HFF-Myc (cell line): ENCODE measurements around the gene SERPINF2.
"Not testable (repeated sequence)": the region's sequence is repeated elsewhere in the genome, so short reads cannot be mapped to it uniquely, and the experiment has no call there.

ENCODE experiments used
- DNase-seq: peaks from one replicate; pipeline ENCODE4 v3.0.0-alpha.2; 2011; ENCODE audit warnings: low read depth; ENCODE audit errors: extremely low read depth
- H3K4me3 ChIP-seq: replicated peaks from 2 replicates; pipeline ENCODE4 v1.5.1; 2011; ENCODE audit warnings: low read depth, mild to moderate bottlenecking, control low read depth, low read length
- TF ChIP-seq, protein P1 (sequence below): IDR thresholded peaks from 2 replicates; pipeline ENCODE4 v1.5.1; 2012; ENCODE audit warnings: mild to moderate bottlenecking, low read depth, low read length, control low read depth; ENCODE audit errors: missing control alignments

The SERPINF2 gene

GRCh38 chr17:1765576-1765975, 22.9 kb downstream of the SERPINF2 start:
- TF ChIP-seq, protein P1, sequence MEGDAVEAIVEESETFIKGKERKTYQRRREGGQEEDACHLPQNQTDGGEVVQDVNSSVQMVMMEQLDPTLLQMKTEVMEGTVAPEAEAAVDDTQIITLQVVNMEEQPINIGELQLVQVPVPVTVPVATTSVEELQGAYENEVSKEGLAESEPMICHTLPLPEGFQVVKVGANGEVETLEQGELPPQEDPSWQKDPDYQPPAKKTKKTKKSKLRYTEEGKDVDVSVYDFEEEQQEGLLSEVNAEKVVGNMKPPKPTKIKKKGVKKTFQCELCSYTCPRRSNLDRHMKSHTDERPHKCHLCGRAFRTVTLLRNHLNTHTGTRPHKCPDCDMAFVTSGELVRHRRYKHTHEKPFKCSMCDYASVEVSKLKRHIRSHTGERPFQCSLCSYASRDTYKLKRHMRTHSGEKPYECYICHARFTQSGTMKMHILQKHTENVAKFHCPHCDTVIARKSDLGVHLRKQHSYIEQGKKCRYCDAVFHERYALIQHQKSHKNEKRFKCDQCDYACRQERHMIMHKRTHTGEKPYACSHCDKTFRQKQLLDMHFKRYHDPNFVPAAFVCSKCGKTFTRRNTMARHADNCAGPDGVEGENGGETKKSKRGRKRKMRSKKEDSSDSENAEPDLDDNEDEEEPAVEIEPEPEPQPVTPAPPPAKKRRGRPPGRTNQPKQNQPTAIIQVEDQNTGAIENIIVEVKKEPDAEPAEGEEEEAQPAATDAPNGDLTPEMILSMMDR, result no peak
- H3K4me3 ChIP-seq, result no peak overlapping the region
- DNase-seq, result no peak

- DNase-seq, result no peak
- H3K4me3 ChIP-seq, result no peak overlapping the region
Measured at GRCh38 chr17:1766382-1767135, 23.9 kb downstream of the SERPINF2 start.

GRCh38 chr17:1767358-1767757, 24.7 kb downstream of the SERPINF2 start:
- no peak overlapping the region for H3K4me3 ChIP-seq
- TF ChIP-seq, protein P1, result no peak
- no peak for DNase-seq

More at GRCh38 chr17:1766382-1767135, 23.9 kb downstream of the SERPINF2 start:
- TF ChIP-seq, protein P1, result no peak

DNA sequence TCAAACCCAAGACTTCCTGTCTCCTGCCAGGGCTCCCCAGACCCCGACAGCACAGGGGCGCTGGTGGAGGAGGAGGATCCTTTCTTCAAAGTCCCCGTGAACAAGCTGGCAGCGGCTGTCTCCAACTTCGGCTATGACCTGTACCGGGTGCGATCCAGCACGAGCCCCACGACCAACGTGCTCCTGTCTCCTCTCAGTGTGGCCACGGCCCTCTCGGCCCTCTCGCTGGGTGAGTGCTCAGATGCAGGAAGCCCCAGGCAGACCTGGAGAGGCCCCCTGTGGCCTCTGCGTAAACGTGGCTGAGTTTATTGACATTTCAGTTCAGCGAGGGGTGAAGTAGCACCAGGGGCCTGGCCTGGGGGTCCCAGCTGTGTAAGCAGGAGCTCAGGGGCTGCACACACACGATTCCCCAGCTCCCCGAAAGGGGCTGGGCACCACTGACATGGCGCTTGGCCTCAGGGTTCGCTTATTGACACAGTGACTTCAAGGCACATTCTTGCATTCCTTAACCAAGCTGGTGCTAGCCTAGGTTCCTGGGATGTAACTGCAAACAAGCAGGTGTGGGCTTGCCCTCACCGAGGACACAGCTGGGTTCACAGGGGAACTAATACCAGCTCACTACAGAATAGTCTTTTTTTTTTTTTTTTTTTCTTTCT, 27.3 kb downstream of the SERPINF2 start:
- DNase-seq, result no peak

GRCh38 chr17:1773000-1773695, 30.5 kb downstream of the SERPINF2 start:
- not testable (repeated sequence) for DNase-seq, H3K4me3 ChIP-seq

More for the DNA sequence above, 27.3 kb downstream of the SERPINF2 start:
- TF ChIP-seq, protein P1, result no peak
- H3K4me3 ChIP-seq, result no peak overlapping the region

GRCh38 chr17:1773696-1774181, 31.1 kb downstream of the SERPINF2 start:
- DNase-seq, result no peak

More at GRCh38 chr17:1773696-1774181, 31.1 kb downstream of the SERPINF2 start:
- TF ChIP-seq, protein P1, result no peak
- no peak overlapping the region for H3K4me3 ChIP-seq
